Keratinocyte (primary cell): ENCODE measurements around the gene SPATA33. TPM values are rescaled to one million over a fixed set of nuclear protein-coding genes. Genes with fewer than 3 reads are reported as not detected.

Source experiments
- DNase-seq: peaks from one replicate; pipeline ENCODE4 v3.0.0-alpha.2; 2011; ENCODE audit warnings: low read depth, missing footprints, low spot score
- FAIRE-seq: peaks from 2 replicates; lab custom pipeline; 2011; peaks lifted over from hg19 to GRCh38; lab: Jason Lieb, UNC
- H2AFZ ChIP-seq: 2 replicates; pipeline ENCODE4 v1.6.0; 2012; ENCODE audit warnings: low read length, control low read depth, inconsistent platforms; ENCODE audit not compliant: control insufficient read depth
- H3K27ac ChIP-seq: 2 replicates; pipeline ENCODE4 v1.5.1; 2011; ENCODE audit warnings: low read length; ENCODE audit not compliant: control insufficient read depth, insufficient read depth
- H3K27me3 ChIP-seq: 3 replicates; pipeline ENCODE4 v1.6.0; 2011; ENCODE audit warnings: low read length; ENCODE audit not compliant: control insufficient read depth, insufficient read depth; ENCODE audit errors: extremely low read depth
- H3K36me3 ChIP-seq, 2 experiments: 2 replicates in 1 of 2; 3 replicates in 1 of 2; pipeline ENCODE4 v1.5.1; 2011; ENCODE audit warnings: low read length in 2 of 2, mild to moderate bottlenecking in 1 of 2; ENCODE audit not compliant: control insufficient read depth in 2 of 2, insufficient read depth in 2 of 2; ENCODE audit errors: extremely low read depth in 1 of 2
- H3K4me1 ChIP-seq: 3 replicates; pipeline ENCODE4 v1.5.1; 2011; ENCODE audit warnings: low read length; ENCODE audit not compliant: control insufficient read depth, insufficient read depth; ENCODE audit errors: extremely low read depth
- H3K4me2 ChIP-seq: 3 replicates; pipeline ENCODE4 v1.6.0; 2011; ENCODE audit warnings: low read depth, low read length; ENCODE audit not compliant: control insufficient read depth, insufficient read depth; ENCODE audit errors: extremely low read depth
- H3K4me3 ChIP-seq, 3 experiments: fragments of 200-600 bp in 1 of 3; sonication (generic) in 1 of 3; 2 replicates in 2 of 3; 3 replicates in 1 of 3; pipeline ENCODE4 v1.5.1; 2011 to 2016; ENCODE audit warnings: low read length in 3 of 3, mild to moderate bottlenecking in 3 of 3, control low read depth in 2 of 3, inconsistent platforms in 1 of 3, low read depth in 1 of 3, mixed read lengths in 1 of 3, mixed run types in 1 of 3, moderate library complexity in 1 of 3; ENCODE audit not compliant: control insufficient read depth in 2 of 3, insufficient read depth in 2 of 3; ENCODE audit errors: extremely low read depth in 1 of 3
- H3K79me2 ChIP-seq: 2 replicates; pipeline ENCODE4 v1.6.0; 2012; ENCODE audit warnings: low read length; ENCODE audit not compliant: control insufficient read depth, insufficient read depth
- H3K9ac ChIP-seq: 3 replicates; pipeline ENCODE4 v1.6.0; 2011; ENCODE audit warnings: low read length; ENCODE audit not compliant: control insufficient read depth, insufficient read depth; ENCODE audit errors: extremely low read depth
- H3K9me1 ChIP-seq: 3 replicates; pipeline ENCODE4 v1.6.0; 2011; ENCODE audit warnings: low read length; ENCODE audit not compliant: control insufficient read depth, insufficient read depth; ENCODE audit errors: extremely low read depth
- H3K9me3 ChIP-seq: 2 replicates; pipeline ENCODE4 v1.5.1; 2012; ENCODE audit warnings: low read depth, low read length; ENCODE audit not compliant: control insufficient read depth
- H4K20me1 ChIP-seq: 3 replicates; pipeline ENCODE4 v1.6.0; 2011; ENCODE audit warnings: low read length; ENCODE audit not compliant: control insufficient read depth, insufficient read depth; ENCODE audit errors: extremely low read depth
- CTCF ChIP-seq, 3 experiments: IDR thresholded peaks in 1 of 3; conservative IDR thresholded peaks in 1 of 3; optimal IDR thresholded peaks in 1 of 3; 2 replicates in 2 of 3; 3 replicates in 1 of 3; pipeline versions ENCODE3 to v1.5.1; 2011; ENCODE audit warnings: low read length in 3 of 3, mild to moderate bottlenecking in 3 of 3, moderate library complexity in 2 of 3, control low read depth in 1 of 3, inconsistent platforms in 1 of 3; ENCODE audit not compliant: insufficient read depth in 2 of 3; ENCODE audit errors: extremely low read depth in 1 of 3
- EZH2 ChIP-seq: IDR thresholded peaks from one replicate; pipeline ENCODE4 v1.6.1; 2012; ENCODE audit warnings: inconsistent platforms, mild to moderate bottlenecking, low read length, moderate library complexity
- dilution Hi-C: fragments of 300-500 bp; cut with MboI; formaldehyde crosslinking; loops from one replicate; pipeline ENCODE4 v1.7.0; 2020; ENCODE audit warnings: low sequenced_read_pairs; ENCODE audit not compliant: extremely low pct_ligation_motif_present
- polyA plus RNA-seq, 5 experiments: library from polyadenylated mRNA; depleted of rRNA in 3 of 5; stranded (reverse) in 3 of 5; stranded (forward) in 1 of 5; unstranded in 1 of 5; fragments of >200 nt; gene quantifications; 1 replicate in 1 of 5; 2 replicates in 3 of 5; 3 replicates in 1 of 5; pipeline versions ENCODE4 v1.2.1 to v1.2.3, GENCODE V29; 2011 to 2012; ENCODE audit warnings: missing spikeins in 2 of 5, low read depth in 1 of 5, low replicate concordance in 1 of 5

SPATA33 gene
- polyA plus RNA-seq, 1 donor (not counting 4 experiments of a cell fraction or from before 2014, with no cell fraction given) = 5.3 TPM

- H2AFZ ChIP-seq = no peak overlapping the region
- no peak overlapping the region for H3K4me3 ChIP-seq
- H3K36me3 ChIP-seq = peaks cover 4 to 5% of the 10 kb centered on the region in 2 experiments
- H4K20me1 ChIP-seq = no peaks in the 10 kb centered on the region
- dilution Hi-C loops = no loop called here
- peaks cover 6% of the 10 kb centered on the region for H3K79me2 ChIP-seq
- FAIRE-seq = no peak
- no peak overlapping the region for H3K9ac ChIP-seq
- no peak overlapping the region for H3K27ac ChIP-seq
- TF ChIP-seq CTCF (optimal IDR thresholded peaks at IDR 0.05 in 1 of 3, IDR thresholded peaks at IDR 0.05 in 1 of 3, conservative IDR thresholded peaks at IDR 0.05 in 1 of 3; ENCODE audit: extremely low read depth in 1 of 3, insufficient read depth in 2 of 3, low read length in 3 of 3) (no peak), EZH2 (no peak)
- H3K4me1 ChIP-seq = peaks cover 10% of the 10 kb centered on the region
- DNase-seq = no peak
- H3K4me2 ChIP-seq = no peak overlapping the region
- no peaks in the 10 kb centered on the region for H3K9me3 ChIP-seq
- H3K9me1 ChIP-seq = no peaks in the 10 kb centered on the region
- H3K27me3 ChIP-seq = no peaks in the 10 kb centered on the region
Measured at GRCh38 chr16:89710709-89711564, 53.3 kb downstream of the SPATA33 start.

GRCh38 chr16:89711601-89712273, 54.1 kb downstream of the SPATA33 start:
- Histone ChIP-seq H3K79me2 (peaks cover 6% of the 10 kb centered on the region), H3K4me3 (peak overlapping the region; percentile 68 to 82 (median 74)), H3K27ac (peak overlapping the region; percentile 47), H3K36me3 (peaks cover 4 to 5% of the 10 kb centered on the region in 2 experiments), H3K4me2 (peak overlapping the region; percentile 87), H3K4me1 (peaks cover 5% of the 10 kb centered on the region), H3K9me3 (no peaks in the 10 kb centered on the region), H3K27me3 (no peaks in the 10 kb centered on the region), H4K20me1 (no peaks in the 10 kb centered on the region), H3K9ac (peak overlapping the region; percentile 82), H3K9me1 (no peaks in the 10 kb centered on the region), H2AFZ (peak overlapping the region; percentile 49)
- dilution Hi-C loops = no loop called here
- FAIRE-seq = no peak
- TF ChIP-seq EZH2 (no peak), CTCF (optimal IDR thresholded peaks at IDR 0.05 in 1 of 3, IDR thresholded peaks at IDR 0.05 in 1 of 3, conservative IDR thresholded peaks at IDR 0.05 in 1 of 3; ENCODE audit: extremely low read depth in 1 of 3, insufficient read depth in 2 of 3, low read length in 3 of 3) (peak in 1 of 3 experiments; percentile 5)
- no peak for DNase-seq
